Thyroid gland (tissue), 4 donors: ENCODE data around the gene DCAF6. TPM values are rescaled to one million over a fixed set of nuclear protein-coding genes. Genes with fewer than 3 reads are reported as not detected.

Experiments
- DNase-seq, 2 donors: peaks; one replicate each; pipeline ENCODE4 v3.0.0-alpha.2; 2019
- H3K27ac ChIP-seq, 3 donors: fragments of 200-600 bp; sonication (generic); 1 replicate in 2 of 3; 2 replicates in 1 of 3; pipeline ENCODE4 v1.5.1; 2016 to 2019; ENCODE audit warnings: mild to moderate bottlenecking in 1 of 3, moderate library complexity in 1 of 3
- H3K27me3 ChIP-seq: fragments of 200-600 bp; sonication (generic); one replicate; pipeline ENCODE4 v1.5.1; 2019
- H3K36me3 ChIP-seq, 2 donors: fragments of 200-600 bp; sonication (generic); one replicate each; pipeline ENCODE4 v1.5.1; 2016 to 2019
- H3K4me1 ChIP-seq, 2 donors: fragments of 200-600 bp; sonication (generic); one replicate each; pipeline ENCODE4 v1.5.1; 2017 to 2019
- H3K4me3 ChIP-seq, 3 donors: fragments of 200-600 bp; sonication (generic); replicated peaks in 1 of 3; 1 replicate in 2 of 3; 2 replicates in 1 of 3; pipeline ENCODE4 v1.5.1; 2016; ENCODE audit warnings: mild to moderate bottlenecking in 1 of 3
- H3K9me3 ChIP-seq: fragments of 200-600 bp; sonication (generic); one replicate; pipeline ENCODE4 v1.5.1; 2017
- CTCF ChIP-seq, 6 experiments: fragments of 200-600 bp in 3 of 6; fragments of 450-650 bp in 3 of 6; sonication (generic) in 3 of 6; IDR thresholded peaks; one replicate each; pipeline ENCODE4 v1.5.1; 2016 to 2019; ENCODE audit warnings: antibody characterized with exemption in 6 of 6, mild to moderate bottlenecking in 2 of 6, inconsistent platforms in 1 of 6, moderate library complexity in 1 of 6
- POLR2A ChIP-seq, 2 donors: fragments of 450-650 bp; IDR thresholded peaks; one replicate each; pipeline ENCODE4 v1.6.1; 2017; ENCODE audit warnings: antibody characterized with exemption in 2 of 2, mild to moderate bottlenecking in 2 of 2, moderate library complexity in 1 of 2
- WGBS, 2 donors: methylation state at CpG; one replicate each; pipeline ENCODE4 v1.1.5; 2017; 5-methylcytosine and 5-hydroxymethylcytosine counted together
- intact Hi-C: fragments of 100-400 bp; cut with DNase I; formaldehyde crosslinking; loops from one replicate; pipeline ENCODE4 v1.15.1; 2023
- total RNA-seq, 4 donors: library from RNA; depleted of rRNA; stranded (reverse); fragments of >200 nt; gene quantifications; one replicate each; pipeline ENCODE4 v1.2.3, GENCODE V29; 2016

Gene DCAF6
- total RNA-seq, 4 donors from 2014 or later: 73.7 to 88.7 (median 79.2) TPM

- H3K27ac ChIP-seq: no peak overlapping the region
- no peaks in the 10 kb centered on the region for H3K9me3 ChIP-seq
- DNase-seq: no peak
- no peak overlapping the region for H3K4me3 ChIP-seq
- peaks cover 17 to 27% of the 10 kb centered on the region in 2 donors for H3K4me1 ChIP-seq
- no peaks in the 10 kb centered on the region for H3K27me3 ChIP-seq
- intact Hi-C loops: no loop called here
- no peak for TF ChIP-seq CTCF (IDR thresholded peaks at IDR 0.05)
- no peak for TF ChIP-seq POLR2A (IDR thresholded peaks at IDR 0.05)
- no peaks in the 10 kb centered on the region for H3K36me3 ChIP-seq
- 89 to 95% methylated on average over 1 of the region's 1 CpG for WGBS, 2 donors
Measured at GRCh38 chr1:167929725-167930124, 6.8 kb upstream of the DCAF6 start.

GRCh38 chr1:167933788-167934187 lies 2.7 kb upstream of the DCAF6 start:
- no peaks in the 10 kb centered on the region for H3K36me3 ChIP-seq
- H3K27me3 ChIP-seq: no peaks in the 10 kb centered on the region
- peak overlapping the region in 2 of 3 donors; percentile 96 to 99 for H3K27ac ChIP-seq
- no peak overlapping the region for H3K4me3 ChIP-seq
- no peak for DNase-seq
- H3K4me1 ChIP-seq: peaks cover 24 to 26% of the 10 kb centered on the region in 2 donors
- WGBS, 2 donors: 59 to 71% methylated on average over 4 of the region's 4 CpGs
- no peak for TF ChIP-seq CTCF (IDR thresholded peaks at IDR 0.05)
- intact Hi-C loops: no loop called here
- no peaks in the 10 kb centered on the region for H3K9me3 ChIP-seq

- TF ChIP-seq CTCF (IDR thresholded peaks at IDR 0.05): no peak
- TF ChIP-seq POLR2A (IDR thresholded peaks at IDR 0.05): no peak
- Histone ChIP-seq H3K27ac (peak overlapping the region; percentile 33 to 99 (median 96)), H3K4me1 (peaks cover 27 to 34% of the 10 kb centered on the region in 2 donors), H3K9me3 (no peaks in the 10 kb centered on the region), H3K4me3 (peak overlapping the region; percentile 16 to 98 (median 37)), H3K27me3 (no peaks in the 10 kb centered on the region), H3K36me3 (no peaks in the 10 kb centered on the region)
- DNase-seq: no peak
- intact Hi-C loops: no loop called here
- 29 to 39% methylated on average over 4 of the region's 4 CpGs for WGBS, 2 donors
Measured at GRCh38 chr1:167934426-167935215, 1.9 kb upstream of the DCAF6 start.

- Histone ChIP-seq H3K27me3 (no peaks in the 10 kb centered on the region), H3K9me3 (no peaks in the 10 kb centered on the region), H3K4me1 (peaks cover 27 to 34% of the 10 kb centered on the region in 2 donors), H3K27ac (peak overlapping the region; percentile 33 to 99 (median 96)), H3K4me3 (peak overlapping the region; percentile 16 to 98 (median 37)), H3K36me3 (no peaks in the 10 kb centered on the region)
- TF ChIP-seq POLR2A (IDR thresholded peaks at IDR 0.05) (peak; percentile 73 to 93), CTCF (IDR thresholded peaks at IDR 0.05) (no peak)
- WGBS, 2 donors: 0 to 2% methylated on average over 22 to 31 of the region's 45 CpGs
- intact Hi-C loops: no loop called here
- DNase-seq: peak; percentile 13 to 22
Measured at GRCh38 chr1:167935216-167936067, 1.0 kb upstream of the DCAF6 start.
